Measurements from ENCODE around the gene KCNH4. TPM values are rescaled to one million over a fixed set of nuclear protein-coding genes. Genes with fewer than 3 reads are reported as not detected.

KCNH4 gene
- total and polyA plus RNA-seq, 9 of the 15 experiments (the other 6 are each of a cell fraction or from before 2014, with no cell fraction given): 0.10 to 1.8 (median 0.50) TPM

GRCh38 chr17:42193969-42194899 lies 13.3 kb upstream of the KCNH4 start, which contains the start of gene GHDC (continued):
- TF ChIP-seq, protein P1, sequence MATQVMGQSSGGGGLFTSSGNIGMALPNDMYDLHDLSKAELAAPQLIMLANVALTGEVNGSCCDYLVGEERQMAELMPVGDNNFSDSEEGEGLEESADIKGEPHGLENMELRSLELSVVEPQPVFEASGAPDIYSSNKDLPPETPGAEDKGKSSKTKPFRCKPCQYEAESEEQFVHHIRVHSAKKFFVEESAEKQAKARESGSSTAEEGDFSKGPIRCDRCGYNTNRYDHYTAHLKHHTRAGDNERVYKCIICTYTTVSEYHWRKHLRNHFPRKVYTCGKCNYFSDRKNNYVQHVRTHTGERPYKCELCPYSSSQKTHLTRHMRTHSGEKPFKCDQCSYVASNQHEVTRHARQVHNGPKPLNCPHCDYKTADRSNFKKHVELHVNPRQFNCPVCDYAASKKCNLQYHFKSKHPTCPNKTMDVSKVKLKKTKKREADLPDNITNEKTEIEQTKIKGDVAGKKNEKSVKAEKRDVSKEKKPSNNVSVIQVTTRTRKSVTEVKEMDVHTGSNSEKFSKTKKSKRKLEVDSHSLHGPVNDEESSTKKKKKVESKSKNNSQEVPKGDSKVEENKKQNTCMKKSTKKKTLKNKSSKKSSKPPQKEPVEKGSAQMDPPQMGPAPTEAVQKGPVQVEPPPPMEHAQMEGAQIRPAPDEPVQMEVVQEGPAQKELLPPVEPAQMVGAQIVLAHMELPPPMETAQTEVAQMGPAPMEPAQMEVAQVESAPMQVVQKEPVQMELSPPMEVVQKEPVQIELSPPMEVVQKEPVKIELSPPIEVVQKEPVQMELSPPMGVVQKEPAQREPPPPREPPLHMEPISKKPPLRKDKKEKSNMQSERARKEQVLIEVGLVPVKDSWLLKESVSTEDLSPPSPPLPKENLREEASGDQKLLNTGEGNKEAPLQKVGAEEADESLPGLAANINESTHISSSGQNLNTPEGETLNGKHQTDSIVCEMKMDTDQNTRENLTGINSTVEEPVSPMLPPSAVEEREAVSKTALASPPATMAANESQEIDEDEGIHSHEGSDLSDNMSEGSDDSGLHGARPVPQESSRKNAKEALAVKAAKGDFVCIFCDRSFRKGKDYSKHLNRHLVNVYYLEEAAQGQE (IDR thresholded peaks at IDR 0.05; ENCODE audit: borderline replicate concordance): no peak
- TF ChIP-seq, protein P1 (CRISPR knock-in tag; IDR thresholded peaks at IDR 0.05; ENCODE audit: low read depth): no peak
- TF ChIP-seq ESRRA (IDR thresholded peaks at IDR 0.05; ENCODE audit: borderline replicate concordance, low read depth) (no peak), ZC3H8 (IDR thresholded peaks at IDR 0.05) (no peak), EGR1 (conservative IDR thresholded peaks at IDR 0.05) (no peak), SNRNP70 (optimal IDR thresholded peaks at IDR 0.05; ENCODE audit: low read depth, low read length) (no peak), SUPT5H (IDR thresholded peaks at IDR 0.05) (peak; percentile 70; the same call in 1 of the 2 replicates), SMAD1 (IDR thresholded peaks at IDR 0.05; ENCODE audit: low read depth, low read length, partially characterized antibody) (no peak), ZNF445 (CRISPR knock-in tag; IDR thresholded peaks at IDR 0.05; ENCODE audit: low read depth) (no peak)
- TF ChIP-seq, protein P2, sequence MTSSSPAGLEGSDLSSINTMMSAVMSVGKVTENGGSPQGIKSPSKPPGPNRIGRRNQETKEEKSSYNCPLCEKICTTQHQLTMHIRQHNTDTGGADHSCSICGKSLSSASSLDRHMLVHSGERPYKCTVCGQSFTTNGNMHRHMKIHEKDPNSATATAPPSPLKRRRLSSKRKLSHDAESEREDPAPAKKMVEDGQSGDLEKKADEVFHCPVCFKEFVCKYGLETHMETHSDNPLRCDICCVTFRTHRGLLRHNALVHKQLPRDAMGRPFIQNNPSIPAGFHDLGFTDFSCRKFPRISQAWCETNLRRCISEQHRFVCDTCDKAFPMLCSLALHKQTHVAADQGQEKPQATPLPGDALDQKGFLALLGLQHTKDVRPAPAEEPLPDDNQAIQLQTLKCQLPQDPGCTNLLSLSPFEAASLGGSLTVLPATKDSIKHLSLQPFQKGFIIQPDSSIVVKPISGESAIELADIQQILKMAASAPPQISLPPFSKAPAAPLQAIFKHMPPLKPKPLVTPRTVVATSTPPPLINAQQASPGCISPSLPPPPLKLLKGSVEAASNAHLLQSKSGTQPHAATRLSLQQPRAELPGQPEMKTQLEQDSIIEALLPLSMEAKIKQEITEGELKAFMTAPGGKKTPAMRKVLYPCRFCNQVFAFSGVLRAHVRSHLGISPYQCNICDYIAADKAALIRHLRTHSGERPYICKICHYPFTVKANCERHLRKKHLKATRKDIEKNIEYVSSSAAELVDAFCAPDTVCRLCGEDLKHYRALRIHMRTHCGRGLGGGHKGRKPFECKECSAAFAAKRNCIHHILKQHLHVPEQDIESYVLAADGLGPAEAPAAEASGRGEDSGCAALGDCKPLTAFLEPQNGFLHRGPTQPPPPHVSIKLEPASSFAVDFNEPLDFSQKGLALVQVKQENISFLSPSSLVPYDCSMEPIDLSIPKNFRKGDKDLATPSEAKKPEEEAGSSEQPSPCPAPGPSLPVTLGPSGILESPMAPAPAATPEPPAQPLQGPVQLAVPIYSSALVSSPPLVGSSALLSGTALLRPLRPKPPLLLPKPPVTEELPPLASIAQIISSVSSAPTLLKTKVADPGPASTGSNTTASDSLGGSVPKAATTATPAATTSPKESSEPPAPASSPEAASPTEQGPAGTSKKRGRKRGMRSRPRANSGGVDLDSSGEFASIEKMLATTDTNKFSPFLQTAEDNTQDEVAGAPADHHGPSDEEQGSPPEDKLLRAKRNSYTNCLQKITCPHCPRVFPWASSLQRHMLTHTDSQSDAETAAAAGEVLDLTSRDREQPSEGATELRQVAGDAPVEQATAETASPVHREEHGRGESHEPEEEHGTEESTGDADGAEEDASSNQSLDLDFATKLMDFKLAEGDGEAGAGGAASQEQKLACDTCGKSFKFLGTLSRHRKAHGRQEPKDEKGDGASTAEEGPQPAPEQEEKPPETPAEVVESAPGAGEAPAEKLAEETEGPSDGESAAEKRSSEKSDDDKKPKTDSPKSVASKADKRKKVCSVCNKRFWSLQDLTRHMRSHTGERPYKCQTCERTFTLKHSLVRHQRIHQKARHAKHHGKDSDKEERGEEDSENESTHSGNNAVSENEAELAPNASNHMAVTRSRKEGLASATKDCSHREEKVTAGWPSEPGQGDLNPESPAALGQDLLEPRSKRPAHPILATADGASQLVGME (CRISPR knock-in tag; IDR thresholded peaks at IDR 0.05): no peak
- TF ChIP-seq, protein P3, sequence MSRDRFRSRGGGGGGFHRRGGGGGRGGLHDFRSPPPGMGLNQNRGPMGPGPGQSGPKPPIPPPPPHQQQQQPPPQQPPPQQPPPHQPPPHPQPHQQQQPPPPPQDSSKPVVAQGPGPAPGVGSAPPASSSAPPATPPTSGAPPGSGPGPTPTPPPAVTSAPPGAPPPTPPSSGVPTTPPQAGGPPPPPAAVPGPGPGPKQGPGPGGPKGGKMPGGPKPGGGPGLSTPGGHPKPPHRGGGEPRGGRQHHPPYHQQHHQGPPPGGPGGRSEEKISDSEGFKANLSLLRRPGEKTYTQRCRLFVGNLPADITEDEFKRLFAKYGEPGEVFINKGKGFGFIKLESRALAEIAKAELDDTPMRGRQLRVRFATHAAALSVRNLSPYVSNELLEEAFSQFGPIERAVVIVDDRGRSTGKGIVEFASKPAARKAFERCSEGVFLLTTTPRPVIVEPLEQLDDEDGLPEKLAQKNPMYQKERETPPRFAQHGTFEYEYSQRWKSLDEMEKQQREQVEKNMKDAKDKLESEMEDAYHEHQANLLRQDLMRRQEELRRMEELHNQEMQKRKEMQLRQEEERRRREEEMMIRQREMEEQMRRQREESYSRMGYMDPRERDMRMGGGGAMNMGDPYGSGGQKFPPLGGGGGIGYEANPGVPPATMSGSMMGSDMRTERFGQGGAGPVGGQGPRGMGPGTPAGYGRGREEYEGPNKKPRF (IDR thresholded peaks at IDR 0.05; ENCODE audit: low read depth, low read length): no peak

Data from K562 (cell line).